KMS-11 (cell line): ENCODE data around the gene CYTH3.
"Not testable (repeated sequence)": the region's sequence is repeated elsewhere in the genome, so short reads cannot be mapped to it uniquely, and the experiment has no call there.

Experiments
- H2AFZ ChIP-seq: fragments of 200-600 bp; sonication (generic); 2 replicates; pipeline ENCODE4 v1.6.1; 2016; ENCODE audit warnings: antibody characterized with exemption, mixed run types, low read depth
- H3K27ac ChIP-seq: fragments of 200-600 bp; sonication (generic); 2 replicates; pipeline ENCODE4 v1.6.1; 2016; ENCODE audit warnings: mild to moderate bottlenecking, mixed run types
- H3K27me3 ChIP-seq: fragments of 200-600 bp; sonication (generic); 2 replicates; pipeline ENCODE4 v1.6.1; 2017; ENCODE audit warnings: mild to moderate bottlenecking, low read depth, mixed run types, moderate library complexity; ENCODE audit not compliant: insufficient read depth
- H3K36me3 ChIP-seq: fragments of 200-600 bp; sonication (generic); 2 replicates; pipeline ENCODE4 v1.6.1; 2017; ENCODE audit warnings: mild to moderate bottlenecking, mixed run types; ENCODE audit not compliant: insufficient read depth
- H3K4me1 ChIP-seq: fragments of 200-600 bp; sonication (generic); 2 replicates; pipeline ENCODE4 v1.6.1; 2016; ENCODE audit warnings: mild to moderate bottlenecking, low read depth, mixed run types; ENCODE audit not compliant: poor library complexity, severe bottlenecking
- H3K4me2 ChIP-seq: fragments of 200-600 bp; sonication (generic); 2 replicates; pipeline ENCODE4 v1.7.0; 2016; ENCODE audit warnings: mild to moderate bottlenecking, mixed run types
- H3K4me3 ChIP-seq: fragments of 200-600 bp; sonication (generic); IDR thresholded peaks from 2 replicates; pipeline ENCODE4 v1.6.1; 2017; ENCODE audit warnings: low read depth, low read length, mixed read lengths; ENCODE audit not compliant: insufficient read depth
- H3K79me2 ChIP-seq: fragments of 200-600 bp; sonication (generic); 2 replicates; pipeline ENCODE4 v1.6.1; 2016; ENCODE audit warnings: low read depth, mixed run types; ENCODE audit not compliant: insufficient read depth
- H3K9ac ChIP-seq: fragments of 200-600 bp; sonication (generic); 2 replicates; pipeline ENCODE4 v1.6.1; 2016; ENCODE audit warnings: mild to moderate bottlenecking, mixed run types
- H4K20me1 ChIP-seq: fragments of 200-600 bp; sonication (generic); 2 replicates; pipeline ENCODE4 v1.6.1; 2016; ENCODE audit warnings: mild to moderate bottlenecking, mixed run types; ENCODE audit not compliant: insufficient read depth
- TF ChIP-seq, protein P1 (sequence below): fragments of 200-600 bp; sonication (generic); conservative IDR thresholded peaks from 2 replicates; pipeline ENCODE4 v1.6.1; 2017; ENCODE audit warnings: low read depth, mild to moderate bottlenecking, antibody characterized with exemption, low read length, moderate library complexity, mixed read lengths

CYTH3 gene

DNA sequence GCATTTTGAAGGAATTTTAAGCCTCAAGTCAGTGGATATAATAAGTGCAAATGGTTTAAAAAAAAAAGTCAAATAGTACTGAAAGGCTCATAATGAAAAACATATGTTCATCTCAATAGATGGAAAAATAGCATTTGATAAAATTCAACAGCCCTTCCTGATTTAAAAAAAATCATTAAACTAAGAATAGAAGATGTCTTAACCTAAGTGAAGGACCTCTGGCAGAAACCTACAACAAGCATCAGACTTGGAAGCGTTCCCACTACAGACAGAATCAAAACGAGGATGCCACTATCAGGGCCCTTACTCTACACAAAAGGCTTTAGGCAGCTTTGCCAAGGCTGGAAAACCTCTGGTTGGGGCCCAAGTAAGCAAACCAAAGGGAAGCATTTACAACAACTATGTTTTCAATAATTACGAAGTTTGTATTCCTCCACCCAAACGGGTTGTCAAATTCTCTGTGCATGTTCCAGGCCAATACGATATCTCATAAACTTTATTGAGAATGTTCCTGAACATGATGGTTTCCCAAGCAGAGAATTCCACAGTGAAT, 45.1 kb downstream of the CYTH3 start:
- Histone ChIP-seq H3K4me3 (no peak overlapping the region), H4K20me1 (no peaks in the 10 kb centered on the region), H2AFZ (no peak overlapping the region), H3K79me2 (no peaks in the 10 kb centered on the region), H3K4me2 (no peak overlapping the region), H3K9ac (no peak overlapping the region), H3K4me1 (no peaks in the 10 kb centered on the region), H3K27ac (no peak overlapping the region), H3K36me3 (no peaks in the 10 kb centered on the region), H3K27me3 (no peaks in the 10 kb centered on the region)
- TF ChIP-seq, protein P1, sequence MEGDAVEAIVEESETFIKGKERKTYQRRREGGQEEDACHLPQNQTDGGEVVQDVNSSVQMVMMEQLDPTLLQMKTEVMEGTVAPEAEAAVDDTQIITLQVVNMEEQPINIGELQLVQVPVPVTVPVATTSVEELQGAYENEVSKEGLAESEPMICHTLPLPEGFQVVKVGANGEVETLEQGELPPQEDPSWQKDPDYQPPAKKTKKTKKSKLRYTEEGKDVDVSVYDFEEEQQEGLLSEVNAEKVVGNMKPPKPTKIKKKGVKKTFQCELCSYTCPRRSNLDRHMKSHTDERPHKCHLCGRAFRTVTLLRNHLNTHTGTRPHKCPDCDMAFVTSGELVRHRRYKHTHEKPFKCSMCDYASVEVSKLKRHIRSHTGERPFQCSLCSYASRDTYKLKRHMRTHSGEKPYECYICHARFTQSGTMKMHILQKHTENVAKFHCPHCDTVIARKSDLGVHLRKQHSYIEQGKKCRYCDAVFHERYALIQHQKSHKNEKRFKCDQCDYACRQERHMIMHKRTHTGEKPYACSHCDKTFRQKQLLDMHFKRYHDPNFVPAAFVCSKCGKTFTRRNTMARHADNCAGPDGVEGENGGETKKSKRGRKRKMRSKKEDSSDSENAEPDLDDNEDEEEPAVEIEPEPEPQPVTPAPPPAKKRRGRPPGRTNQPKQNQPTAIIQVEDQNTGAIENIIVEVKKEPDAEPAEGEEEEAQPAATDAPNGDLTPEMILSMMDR = no peak

DNA sequence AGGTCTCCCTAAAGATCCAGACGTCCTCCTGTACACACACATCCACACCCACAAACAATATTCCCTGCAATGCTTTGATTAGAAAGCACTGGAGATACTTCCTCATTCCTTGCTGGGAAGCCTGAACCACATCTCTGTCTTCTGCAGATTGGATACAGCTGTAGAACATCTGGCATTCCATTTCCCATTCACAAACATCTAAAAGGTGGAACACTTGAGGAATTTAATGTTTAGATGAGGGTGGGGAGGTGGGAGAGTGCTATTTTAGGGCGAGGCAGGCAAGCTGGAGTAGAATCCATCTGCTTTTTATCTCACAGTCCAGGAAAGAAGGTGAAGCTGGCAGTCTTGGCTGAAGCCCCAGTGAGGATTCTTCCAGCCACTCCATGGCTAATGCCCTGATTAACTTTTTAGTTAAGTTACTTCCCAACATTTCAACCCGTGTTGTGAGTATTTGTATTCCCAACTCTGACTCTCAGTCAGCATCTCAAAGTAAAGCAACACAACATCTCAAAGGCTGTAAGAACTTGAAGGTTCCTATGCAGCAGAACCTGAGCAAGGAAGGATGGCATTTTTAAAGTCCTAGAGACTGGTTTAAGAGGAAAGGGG, 46.1 kb downstream of the CYTH3 start:
- no peak overlapping the region for H3K27ac ChIP-seq
- no peaks in the 10 kb centered on the region for H3K36me3 ChIP-seq
- no peak overlapping the region for H2AFZ ChIP-seq
- no peak overlapping the region for H3K4me3 ChIP-seq
- no peaks in the 10 kb centered on the region for H3K4me1 ChIP-seq
- no peaks in the 10 kb centered on the region for H3K79me2 ChIP-seq
- TF ChIP-seq, protein P1 = no peak
- H3K4me2 ChIP-seq = no peak overlapping the region
- no peaks in the 10 kb centered on the region for H4K20me1 ChIP-seq
- no peak overlapping the region for H3K9ac ChIP-seq
- H3K27me3 ChIP-seq = no peaks in the 10 kb centered on the region

DNA sequence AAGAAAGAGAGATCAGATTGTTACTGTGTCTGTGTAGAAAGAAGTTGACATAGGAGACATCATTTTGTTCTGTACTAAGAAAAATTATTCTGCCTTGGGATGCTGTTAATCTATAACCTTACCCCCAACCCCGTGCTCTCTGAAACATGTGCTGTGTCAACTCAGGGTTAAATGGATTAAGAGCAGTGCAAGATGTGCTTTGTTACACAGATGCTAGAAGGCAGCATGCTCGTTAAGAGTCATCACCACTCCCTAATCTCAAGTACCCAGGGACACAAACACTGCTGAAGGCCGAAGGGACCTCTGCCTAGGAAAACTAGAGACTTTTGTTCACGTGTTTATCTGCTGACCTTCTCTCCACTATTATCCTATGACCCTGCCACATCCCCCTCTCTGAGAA, 49.0 kb downstream of the CYTH3 start:
- H4K20me1 ChIP-seq, H3K4me1 ChIP-seq, H3K4me3 ChIP-seq, H3K36me3 ChIP-seq, H2AFZ ChIP-seq, H3K27ac ChIP-seq, H3K79me2 ChIP-seq, H3K9ac ChIP-seq, H3K27me3 ChIP-seq, H3K4me2 ChIP-seq: not testable (repeated sequence)

DNA sequence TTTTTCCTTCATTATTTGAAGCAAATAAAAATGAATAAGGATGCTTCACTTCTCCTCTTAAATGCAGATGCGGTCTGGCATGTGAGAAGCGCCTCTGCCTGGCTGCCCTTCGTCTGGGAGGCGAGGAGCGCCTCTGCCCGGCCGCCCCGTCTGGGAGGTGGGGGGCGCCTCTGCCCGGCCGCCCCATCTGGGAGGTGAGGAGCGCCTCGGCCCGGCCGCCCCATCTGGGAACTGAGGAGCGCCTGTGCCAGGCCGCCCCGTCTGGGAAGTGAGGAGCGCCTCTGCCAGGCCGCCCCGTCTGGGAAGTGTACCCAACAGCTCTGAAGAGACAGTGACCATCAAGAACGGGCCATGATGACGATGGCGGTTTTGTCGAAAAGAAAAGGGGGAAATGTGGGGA, 49.4 kb downstream of the CYTH3 start:
- H2AFZ ChIP-seq, H3K4me2 ChIP-seq: not testable (repeated sequence)

DNA sequence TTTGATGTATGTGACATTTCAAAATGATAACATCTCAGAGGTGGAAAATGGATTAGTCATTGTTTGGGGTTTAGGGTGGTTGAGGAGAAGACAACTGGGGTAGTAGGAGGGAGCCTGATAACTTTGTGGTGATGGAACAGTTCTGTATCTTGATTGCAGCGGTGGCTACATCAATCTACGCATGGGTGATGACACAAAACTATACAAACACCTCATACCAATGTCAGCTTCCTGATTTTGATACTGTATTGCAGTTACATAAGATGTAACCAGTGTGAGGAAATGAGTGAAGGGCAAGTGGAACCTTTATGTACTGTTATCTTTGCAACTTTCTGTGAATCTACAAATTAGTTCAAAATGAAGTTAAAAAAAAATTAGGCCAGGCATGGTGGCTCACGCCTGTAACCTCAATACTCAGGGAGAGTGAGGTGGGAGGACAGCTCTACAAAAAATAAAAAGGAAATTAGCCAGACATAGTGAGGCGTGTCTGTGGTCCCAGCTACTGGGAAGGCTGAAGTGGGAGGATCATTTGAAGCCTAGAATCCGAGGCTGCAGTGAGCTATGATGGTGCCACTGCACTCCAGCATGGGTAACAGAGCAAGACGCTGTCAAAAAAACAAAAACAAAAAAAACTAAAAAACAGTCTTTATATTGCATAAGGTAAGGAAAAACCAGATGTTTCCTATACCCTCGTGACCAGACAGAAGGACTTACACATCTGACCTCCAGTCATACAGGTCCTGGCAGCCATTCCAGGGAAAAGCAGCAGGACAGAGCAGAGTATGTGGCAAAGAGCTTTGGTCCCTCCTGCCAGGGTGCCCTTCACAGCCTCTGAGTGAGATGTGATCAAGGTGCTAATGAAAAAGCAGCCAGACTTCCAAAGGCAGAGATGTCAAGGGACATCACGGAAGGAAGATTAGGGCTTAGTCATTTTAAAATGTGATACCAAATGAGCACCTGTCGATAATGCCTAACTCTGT, 50.8 kb downstream of the CYTH3 start:
- Histone ChIP-seq H3K27ac (no peak overlapping the region), H3K4me2 (no peak overlapping the region), H3K4me1 (no peaks in the 10 kb centered on the region), H3K27me3 (no peaks in the 10 kb centered on the region), H3K36me3 (no peaks in the 10 kb centered on the region), H3K79me2 (no peaks in the 10 kb centered on the region), H3K4me3 (no peak overlapping the region), H4K20me1 (no peaks in the 10 kb centered on the region), H3K9ac (no peak overlapping the region), H2AFZ (no peak overlapping the region)
- TF ChIP-seq, protein P1 = no peak

More for the DNA sequence above, 49.4 kb downstream of the CYTH3 start:
- not testable (repeated sequence) for H3K36me3 ChIP-seq, H4K20me1 ChIP-seq, H3K4me1 ChIP-seq, H3K79me2 ChIP-seq, H3K27ac ChIP-seq, H3K4me3 ChIP-seq, H3K27me3 ChIP-seq, H3K9ac ChIP-seq
